Inflammatory macrophage (primary cell): ENCODE data around the gene ARHGEF9.
"Not testable (repeated sequence)": the region's sequence is repeated elsewhere in the genome, so short reads cannot be mapped to it uniquely, and the experiment has no call there.

Experiments
- DNase-seq, 2 donors: peaks; one replicate each; pipeline ENCODE4 v3.0.0-alpha.2; 2020 to 2022
- total RNA-seq, 18 experiments: gene quantifications; one replicate each; lab custom pipeline; 2026; ENCODE audit warnings: mixed read lengths in 6 of 18, inconsistent platforms in 2 of 18; lab: John Stamatoyannopoulos, UW

Gene ARHGEF9
- total RNA-seq, result 5.1 to 17.2 (median 14.4) reads per million in 18 experiments

DNA sequence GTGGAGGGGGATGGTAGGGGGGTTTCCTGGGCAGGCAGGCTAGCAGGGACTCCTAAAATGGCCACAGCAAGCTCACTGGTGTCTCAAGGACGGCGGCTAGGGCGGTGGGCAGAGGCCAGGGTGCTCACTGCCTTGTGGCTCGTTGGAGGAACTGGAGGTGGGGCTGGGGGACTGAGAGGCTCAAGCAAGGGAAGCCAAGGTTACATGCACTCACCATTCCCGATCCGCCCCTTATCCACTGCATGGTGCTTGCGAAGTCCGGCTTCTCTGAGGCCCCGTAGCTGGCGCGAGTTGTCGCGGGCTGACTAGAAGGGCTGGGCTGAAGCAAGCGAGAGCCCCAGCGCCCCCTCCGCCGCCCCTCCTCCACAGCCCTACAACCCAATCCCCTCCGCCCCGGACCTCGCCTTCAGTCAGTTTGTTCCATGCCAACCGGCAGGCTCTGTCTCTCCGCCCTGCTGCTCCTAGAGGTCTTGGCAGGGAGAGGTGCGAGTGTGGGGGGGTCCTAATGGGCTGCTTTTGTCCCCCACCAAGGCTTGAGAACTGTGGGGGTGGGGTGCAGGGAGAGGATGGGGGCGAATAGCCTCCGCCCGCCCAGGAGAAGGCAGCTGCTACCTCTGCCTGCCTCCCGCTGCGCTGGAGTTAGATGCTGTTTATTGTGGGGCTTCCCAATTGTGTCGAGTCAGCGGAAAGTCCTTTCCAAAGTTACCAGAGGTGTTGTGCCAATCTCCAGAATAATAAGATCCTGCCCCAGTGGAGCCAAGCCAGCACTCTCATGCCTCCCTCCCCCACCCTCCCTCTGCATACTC is at the start of gene ARHGEF9:
Gene ARHGEF9 (minus strand): TSS at position 313 of the 806 bp plus-strand sequence. CDS start 69 bp downstream, at position 244.
- DNase-seq, result no peak

GRCh38 chrX:63825446-63825845 is 40.4 kb upstream of the ARHGEF9 start:
- DNase-seq, result not testable (repeated sequence)

DNA sequence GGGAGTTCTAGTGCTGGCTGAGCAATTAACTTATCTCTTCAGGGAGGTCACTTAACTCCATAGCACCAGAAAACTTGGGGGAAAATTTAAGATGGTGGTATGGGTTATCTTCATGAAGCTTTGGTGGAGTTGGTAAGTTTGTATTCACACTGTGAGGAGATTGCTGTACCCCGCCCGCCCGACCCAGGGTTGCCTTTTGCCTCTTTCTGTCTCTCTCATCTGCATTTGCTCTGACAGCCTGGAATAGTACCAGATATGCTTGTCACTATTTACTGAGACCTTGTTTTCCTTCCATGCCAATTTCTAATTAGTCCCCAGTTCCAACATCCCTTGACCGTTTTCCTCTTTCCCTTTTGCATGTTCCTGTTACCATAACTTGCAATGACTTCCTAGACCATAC is 33.1 kb upstream of the ARHGEF9 start:
- DNase-seq, result no peak

DNA sequence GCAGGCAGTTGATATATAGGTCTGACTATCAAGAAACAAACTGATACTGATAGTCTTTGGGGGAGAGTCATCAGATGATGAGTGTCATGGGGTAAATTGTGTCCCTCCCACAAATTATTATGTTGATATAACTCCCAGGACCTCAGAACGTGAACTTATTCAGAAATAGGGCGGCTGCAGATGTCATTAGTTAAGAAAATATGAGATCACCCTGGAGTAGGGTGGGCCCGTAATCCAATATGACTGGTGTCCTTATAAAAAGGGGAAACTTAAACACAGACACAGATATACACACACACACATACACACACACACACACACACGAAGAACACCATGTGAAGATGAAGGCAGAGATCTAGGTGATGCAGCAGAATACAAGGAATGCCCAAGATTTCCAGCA is 32.7 kb upstream of the ARHGEF9 start:
- DNase-seq, result no peak

- no peak for DNase-seq
Measured at GRCh38 chrX:63812823-63813222, 27.8 kb upstream of the ARHGEF9 start.

DNA sequence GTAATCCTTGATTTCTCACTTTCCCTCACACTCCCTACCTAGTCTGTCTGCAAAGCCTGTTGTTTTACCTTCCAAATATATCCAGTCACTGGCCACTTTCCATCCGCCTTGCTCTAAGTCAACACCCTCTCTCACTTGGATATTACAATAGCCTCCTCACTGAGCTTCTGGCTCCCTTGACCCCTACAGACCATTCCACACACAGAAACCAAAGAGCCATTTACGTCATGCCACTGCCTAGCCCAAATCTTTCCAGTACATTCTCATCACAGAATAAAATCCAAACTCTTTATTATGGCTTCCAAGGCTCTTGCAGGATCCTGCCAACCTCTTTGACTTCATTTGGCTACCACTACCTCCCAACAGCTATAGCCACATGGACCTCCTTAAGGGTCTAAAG is 25.7 kb upstream of the ARHGEF9 start:
- DNase-seq, result no peak

DNA sequence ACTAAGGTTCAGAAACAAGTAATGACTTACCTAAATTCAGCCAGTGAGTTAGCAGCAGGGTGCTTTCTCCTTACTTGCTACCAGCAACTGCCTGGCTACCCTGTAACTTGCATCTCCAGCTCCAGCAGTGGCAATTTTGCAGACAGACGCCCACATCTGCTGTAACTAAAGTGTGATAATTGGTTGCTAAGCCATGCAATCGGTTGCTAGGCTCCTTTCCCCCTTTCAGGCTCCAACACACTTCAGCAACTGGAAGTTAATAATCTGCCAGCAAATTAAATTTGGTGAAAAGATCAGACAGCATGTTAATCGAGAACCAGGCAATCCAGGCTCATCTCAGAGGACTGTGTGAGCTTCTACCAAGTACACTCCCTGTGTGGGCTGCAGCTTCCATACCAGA is 24.2 kb upstream of the ARHGEF9 start:
- no peak for DNase-seq

- not testable (repeated sequence) for DNase-seq
Measured at GRCh38 chrX:63795406-63795805, 10.4 kb upstream of the ARHGEF9 start.

GRCh38 chrX:63785708-63786040 is 660 bp upstream of the ARHGEF9 start:
- no peak for DNase-seq

DNA sequence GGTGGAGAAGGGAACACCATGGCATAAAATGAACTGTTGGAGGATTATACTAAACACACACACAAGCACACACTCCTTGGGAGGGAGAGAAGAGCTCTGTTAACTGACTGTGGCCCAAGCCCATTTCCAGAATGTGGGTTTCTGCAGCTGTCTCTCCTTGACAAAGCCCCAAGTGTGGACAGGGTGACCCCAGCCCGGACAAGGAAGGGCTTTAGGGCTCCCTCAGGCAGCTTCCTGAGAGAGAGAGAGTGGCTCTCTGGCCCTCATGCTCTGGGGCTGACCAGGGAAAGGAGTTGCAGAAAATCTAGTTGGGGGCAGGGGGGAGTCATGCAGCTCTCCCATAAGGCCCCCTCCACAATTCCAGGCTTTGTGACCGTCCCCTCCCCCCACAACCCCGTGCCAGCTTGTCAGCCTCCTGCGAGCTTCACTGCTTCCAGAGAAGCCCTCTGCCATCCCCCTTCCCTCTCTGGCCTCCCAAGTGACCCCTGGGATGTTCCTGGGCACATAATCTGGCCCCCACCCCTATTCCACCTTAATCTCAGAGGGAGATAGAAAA is 590 bp downstream of the ARHGEF9 start:
- no peak for DNase-seq

DNA sequence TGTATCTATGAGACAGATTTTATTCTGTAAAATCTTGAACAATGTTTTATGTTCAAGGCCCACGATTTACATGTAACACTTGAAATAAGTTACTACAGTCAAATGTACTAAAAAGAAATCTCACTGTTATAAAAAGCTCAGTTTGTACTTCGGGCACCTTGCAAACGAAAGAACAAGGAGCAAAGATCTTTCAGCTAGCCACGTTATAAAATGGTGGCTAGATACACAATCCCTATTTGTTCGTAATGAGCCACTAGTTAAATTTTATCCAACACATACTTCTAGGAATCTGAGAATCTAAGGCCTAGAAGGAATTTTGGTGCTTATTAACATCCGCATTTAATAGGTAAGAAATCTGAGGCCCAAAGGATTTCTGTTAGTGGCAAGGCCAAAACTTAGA is 2.5 kb downstream of the ARHGEF9 start:
- DNase-seq, result no peak

DNA sequence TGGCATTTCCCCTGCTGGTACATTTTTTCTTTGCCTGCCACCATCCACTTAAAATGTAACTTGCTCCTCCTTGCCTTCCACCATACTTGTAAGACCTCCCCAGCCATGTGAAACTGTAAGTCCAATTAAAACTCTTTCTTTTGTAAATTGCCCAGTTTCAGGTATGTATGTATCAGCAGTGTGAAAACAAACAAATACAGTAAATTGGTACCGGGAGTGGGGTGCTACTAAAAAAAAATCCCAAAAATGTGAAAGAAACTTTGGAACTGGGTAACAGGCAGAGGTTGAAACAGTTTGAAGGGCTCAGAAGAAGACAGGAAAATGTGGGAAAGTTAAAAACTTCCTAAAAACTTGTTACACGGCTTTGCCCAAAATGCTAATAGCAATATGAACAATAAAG is 16.3 kb downstream of the ARHGEF9 start:
- no peak for DNase-seq

DNA sequence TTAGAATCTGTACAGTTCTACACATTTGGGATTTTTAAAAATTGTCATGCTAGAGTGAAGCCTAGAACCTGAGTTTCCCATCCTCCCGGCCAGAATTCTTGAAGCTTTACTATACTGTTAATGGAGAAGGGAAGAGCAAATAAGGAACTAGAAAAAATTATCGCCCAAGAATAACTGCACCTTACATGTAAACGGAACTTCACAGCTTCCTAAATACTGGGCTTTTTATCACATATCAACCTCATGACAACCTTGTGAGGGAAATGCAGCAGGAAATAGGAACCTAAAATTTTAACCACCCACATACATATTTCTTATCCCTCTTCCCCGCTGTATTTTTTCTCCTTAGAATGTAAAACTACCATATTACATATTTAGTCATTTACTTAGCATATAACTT is 19.3 kb downstream of the ARHGEF9 start:
- DNase-seq, result peak; percentile 20 to 39

- peak in 1 of 2 donors; percentile 5 for DNase-seq
Measured at GRCh38 chrX:63764946-63765345, 20.1 kb downstream of the ARHGEF9 start.

DNA sequence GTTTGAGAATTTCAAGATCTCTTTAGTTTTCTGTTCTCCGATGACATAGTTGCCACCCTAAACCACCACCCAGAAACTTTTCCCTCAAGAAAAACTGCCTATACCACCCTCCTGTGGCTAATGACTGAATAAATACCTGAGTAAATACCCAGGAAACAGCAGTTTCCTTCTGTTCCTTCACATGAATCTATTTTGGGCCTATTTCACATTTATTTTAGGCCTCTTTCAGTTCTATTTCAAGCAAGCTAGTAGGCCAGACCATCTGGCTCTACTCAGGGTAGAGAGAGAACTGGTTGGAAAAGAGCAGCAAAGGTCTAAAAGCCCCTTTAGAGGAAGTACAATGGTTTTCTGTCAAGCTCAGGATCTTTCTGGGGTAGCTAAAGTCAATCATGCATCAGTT is 23.4 kb downstream of the ARHGEF9 start:
- no peak for DNase-seq

GRCh38 chrX:63758011-63758410 is 27.0 kb downstream of the ARHGEF9 start:
- DNase-seq, result peak; percentile 10 to 18

DNA sequence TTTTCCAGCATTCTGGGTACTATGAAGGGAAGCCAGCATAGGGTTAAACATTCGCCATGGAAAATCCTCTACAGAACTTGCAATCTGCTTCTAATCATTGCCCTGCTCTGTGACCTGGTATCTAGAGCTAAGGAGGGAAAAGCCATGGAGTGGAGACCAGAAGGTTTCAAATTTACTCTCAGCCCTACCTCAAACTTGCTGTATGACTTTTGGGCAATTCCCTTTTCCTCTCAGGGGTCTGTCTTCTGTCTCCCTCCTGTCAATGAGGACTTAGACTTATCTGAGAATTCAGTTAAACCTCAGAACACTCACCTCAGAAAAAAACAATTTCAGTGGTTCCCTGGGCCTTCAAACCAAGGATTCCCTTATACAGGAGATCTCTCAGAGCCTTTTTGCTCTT is 29.1 kb downstream of the ARHGEF9 start:
- no peak for DNase-seq

- DNase-seq, result peak; percentile 88 to 92
Measured at GRCh38 chrX:63754860-63755579, 30.0 kb downstream of the ARHGEF9 start.

- DNase-seq, result peak; percentile 8 to 9
Measured at GRCh38 chrX:63754136-63754859, 30.7 kb downstream of the ARHGEF9 start.

GRCh38 chrX:63751481-63751880 is 33.5 kb downstream of the ARHGEF9 start:
- DNase-seq, result no peak

DNA sequence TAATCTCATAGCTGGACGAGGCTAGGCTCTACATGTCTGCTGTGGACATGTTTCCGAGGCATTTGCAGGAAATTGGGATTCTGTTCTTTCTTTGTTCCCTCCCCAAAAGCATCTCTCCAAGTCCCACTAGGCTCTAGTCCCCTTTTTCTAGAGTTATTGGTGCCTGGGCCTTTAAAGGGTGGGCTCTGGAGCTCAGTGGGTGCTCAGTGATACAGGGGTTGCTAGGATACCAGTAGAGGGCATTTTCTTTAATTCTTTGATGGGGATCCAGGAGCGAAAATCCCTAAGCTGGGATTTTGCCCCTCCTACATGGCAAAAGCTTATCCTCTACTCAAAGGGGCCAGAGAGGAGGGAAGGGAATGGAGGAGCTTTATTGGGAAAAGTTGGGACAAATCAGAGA is 34.2 kb downstream of the ARHGEF9 start:
- no peak for DNase-seq

GRCh38 chrX:63747331-63747730 is 37.7 kb downstream of the ARHGEF9 start:
- DNase-seq, result no peak

DNA sequence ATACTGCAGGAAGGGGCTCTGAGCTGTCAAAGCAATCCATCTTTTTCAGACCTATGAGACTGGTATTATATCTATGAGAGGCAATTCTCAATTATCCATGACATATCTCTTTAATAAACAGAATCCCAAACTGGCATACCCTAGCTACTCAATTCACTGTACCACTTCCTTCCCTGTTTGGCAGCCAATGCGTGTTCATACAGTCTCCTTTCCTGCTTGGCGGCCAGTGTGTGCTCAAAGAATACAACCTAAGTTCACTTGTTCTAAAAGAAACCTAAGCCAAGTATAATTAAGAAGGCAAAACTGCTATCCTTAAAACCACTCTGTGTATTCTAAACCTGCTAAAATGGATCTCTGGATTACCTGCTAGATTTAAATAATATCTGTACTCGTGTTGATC is 38.3 kb downstream of the ARHGEF9 start:
- no peak for DNase-seq
